ENCODE measurements around the gene TRIM17.

Gene TRIM17

DNA sequence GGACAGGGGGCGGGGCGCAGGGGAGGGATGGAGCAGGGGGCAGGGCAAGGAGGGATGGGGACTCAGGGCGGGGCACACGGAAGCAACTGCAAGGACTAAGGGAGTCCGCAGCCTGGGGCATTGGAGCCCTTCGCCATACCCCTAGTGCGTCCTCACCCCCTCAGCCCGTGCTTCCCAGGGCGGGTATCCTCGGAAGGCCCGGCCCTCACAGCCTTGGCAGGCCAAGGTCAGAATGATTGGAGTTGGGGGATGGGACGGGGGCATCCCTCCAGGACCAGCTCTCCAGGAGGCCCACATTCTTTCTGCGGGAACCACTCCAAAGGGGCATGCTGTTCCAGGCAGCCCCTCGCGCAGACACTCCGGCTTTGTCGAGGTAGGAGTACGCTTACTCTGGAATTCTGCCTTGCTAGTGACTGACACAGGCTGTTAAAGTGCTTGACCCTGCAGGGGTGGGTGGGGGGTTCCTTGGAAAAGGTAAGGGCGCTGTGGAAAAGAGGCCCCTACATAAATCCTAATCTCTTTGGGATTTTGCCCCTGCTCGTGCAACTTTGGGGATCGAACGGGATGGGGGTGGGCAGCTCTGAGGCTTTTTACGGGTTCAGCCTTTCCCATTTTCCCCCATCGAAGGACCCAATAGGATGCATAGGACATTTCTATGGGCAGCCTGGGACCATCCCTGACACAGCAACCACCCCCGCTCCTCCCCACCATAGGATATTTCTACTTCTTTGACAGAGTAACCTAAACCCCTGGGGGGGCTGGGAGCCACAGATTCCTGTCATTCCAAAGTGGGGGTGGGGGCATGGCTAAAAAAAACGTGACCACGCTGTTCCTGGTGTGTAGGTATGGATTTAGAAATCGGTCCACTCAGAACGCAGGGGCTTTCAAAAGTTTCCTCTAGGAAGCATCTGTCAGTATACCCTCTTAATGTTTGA is 9.3 kb downstream of the TRIM17 start:
- no peaks in the 10 kb centered on the region for H3K27me3 Mint-ChIP-seq
- peak overlapping the region; percentile 89 for H3K27ac Mint-ChIP-seq
- no peaks in the 10 kb centered on the region for H3K9me3 Mint-ChIP-seq
- H3K36me3 Mint-ChIP-seq: peaks cover 6% of the 10 kb centered on the region
- peaks cover 33% of the 10 kb centered on the region for H3K4me1 Mint-ChIP-seq
- peak overlapping the region; percentile 96 for H3K4me3 Mint-ChIP-seq
- DNase-seq (ENCODE audit: low spot score in 2 of 2) (peak in 1 of 2 donors; percentile 33), ATAC-seq (ENCODE audit: low read depth) (no peak)

DNA sequence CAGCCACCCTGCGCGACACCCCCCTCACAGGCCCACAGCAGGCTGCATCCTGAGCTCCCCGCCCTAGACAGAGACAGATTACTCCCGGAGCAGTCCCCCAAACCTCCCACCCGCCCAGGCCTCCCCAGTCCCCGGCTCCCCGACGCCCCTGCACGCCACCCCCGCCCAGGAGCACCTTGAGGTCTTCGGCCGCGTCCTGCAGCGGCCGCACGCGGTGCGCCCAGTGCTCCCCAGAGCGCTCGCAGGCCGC is 10.8 kb downstream of the TRIM17 start:
- Mint-ChIP-seq H3K4me3 (peak overlapping the region; percentile 96), H3K36me3 (peaks cover 11% of the 10 kb centered on the region), H3K27ac (peak overlapping the region; percentile 89), H3K9me3 (no peaks in the 10 kb centered on the region), H3K27me3 (no peaks in the 10 kb centered on the region), H3K4me1 (peaks cover 35% of the 10 kb centered on the region)
- ATAC-seq (ENCODE audit: low read depth) (no peak), DNase-seq (ENCODE audit: low spot score in 2 of 2) (no peak)

DNA sequence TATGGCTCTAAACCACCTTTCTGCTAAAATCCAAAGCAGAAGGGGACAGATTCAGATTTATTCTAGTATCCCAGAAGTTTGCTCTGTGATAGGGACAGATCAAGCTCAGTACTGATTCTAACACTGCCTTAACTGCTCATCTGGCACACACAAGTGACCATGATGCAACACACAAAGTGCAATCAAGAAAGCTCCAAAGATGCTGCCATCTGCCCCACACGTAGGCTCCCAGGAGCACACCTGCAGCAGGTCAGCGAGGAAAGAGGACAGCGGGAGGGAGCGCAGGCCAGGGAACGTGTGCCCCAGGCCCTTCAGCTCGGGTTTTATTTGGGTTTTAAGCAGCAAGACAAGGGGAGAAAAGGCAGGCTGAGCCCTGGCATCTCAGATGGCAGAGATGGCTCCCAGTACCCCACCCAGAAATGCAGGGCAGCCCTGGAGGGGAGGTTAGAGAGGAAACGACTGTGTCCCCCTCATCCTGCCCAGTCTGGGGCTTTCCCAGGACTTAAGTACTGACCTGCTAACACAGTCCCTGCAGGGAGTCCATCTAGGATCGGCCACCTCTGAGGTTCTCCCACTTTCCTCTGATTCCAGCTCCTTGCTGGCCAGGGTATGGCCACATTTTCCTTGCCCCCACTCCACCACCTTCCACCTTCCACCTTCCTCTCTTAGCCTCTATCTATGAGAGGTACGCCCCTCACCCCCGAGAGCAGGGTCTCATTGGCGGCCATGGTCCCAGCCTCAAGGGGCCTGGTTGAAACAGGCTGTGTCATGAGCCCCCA is 11.3 kb downstream of the TRIM17 start:
- Mint-ChIP-seq H3K27ac (no peak overlapping the region), H3K4me1 (peaks cover 34% of the 10 kb centered on the region), H3K4me3 (peak overlapping the region; percentile 96), H3K27me3 (no peaks in the 10 kb centered on the region), H3K36me3 (peaks cover 11% of the 10 kb centered on the region), H3K9me3 (no peaks in the 10 kb centered on the region)
- no peak for DNase-seq (ENCODE audit: low spot score in 2 of 2)
- no peak for ATAC-seq (ENCODE audit: low read depth)

DNA sequence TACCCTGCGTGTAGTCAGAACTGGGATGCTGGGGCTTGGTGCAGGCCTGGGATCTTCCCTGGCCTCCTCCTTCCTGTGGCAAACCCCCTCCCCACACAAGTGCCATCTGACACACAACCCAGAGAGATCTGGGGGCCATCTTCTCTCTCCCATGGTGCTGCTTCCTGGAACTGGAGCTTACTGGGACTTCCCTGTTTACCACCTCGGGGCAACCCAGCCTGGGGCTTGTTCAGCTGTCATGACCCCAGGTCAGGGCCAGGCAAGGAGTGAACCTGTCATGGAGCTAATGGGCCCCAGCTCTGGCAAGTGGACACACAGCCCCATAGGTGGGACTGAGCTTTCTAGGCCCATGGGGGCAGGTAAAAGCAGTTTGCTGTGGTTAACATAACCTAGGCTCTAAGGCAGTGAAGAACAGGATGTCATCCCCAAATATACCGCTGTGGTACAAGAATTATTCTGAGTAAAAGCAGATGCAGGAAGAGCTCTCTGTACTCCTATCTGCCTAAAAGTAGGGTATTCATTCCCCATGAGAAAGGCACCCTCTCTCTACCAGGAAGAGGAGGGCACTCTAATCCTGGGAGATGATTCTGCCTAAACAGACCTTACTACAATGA is 12.4 kb downstream of the TRIM17 start:
- ATAC-seq (ENCODE audit: low read depth): no peak
- Mint-ChIP-seq H3K4me1 (peaks cover 33% of the 10 kb centered on the region), H3K27me3 (no peaks in the 10 kb centered on the region), H3K27ac (no peak overlapping the region), H3K9me3 (no peaks in the 10 kb centered on the region), H3K4me3 (peak overlapping the region; percentile 9), H3K36me3 (peaks cover 14% of the 10 kb centered on the region)
- no peak for DNase-seq (ENCODE audit: low spot score in 2 of 2)

DNA sequence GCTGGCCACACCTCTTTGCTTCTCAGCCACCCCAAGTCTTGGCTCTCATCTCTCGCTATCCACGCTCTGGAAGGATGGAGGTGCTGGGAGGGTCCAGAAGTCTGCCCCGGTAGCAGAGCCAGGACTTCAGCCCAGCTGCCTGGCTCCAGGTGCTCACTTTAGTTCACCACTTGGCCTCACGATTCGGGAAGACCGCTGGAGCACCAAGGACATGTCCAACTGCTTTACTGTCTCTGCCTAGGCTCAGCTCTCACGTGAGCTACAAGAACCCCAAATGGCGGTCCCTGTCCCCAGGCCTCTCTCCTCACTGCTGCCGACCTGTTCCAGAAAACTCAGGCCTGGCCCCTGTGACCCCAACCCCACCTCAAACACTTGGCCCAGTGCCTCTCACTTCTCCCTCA is 13.4 kb downstream of the TRIM17 start:
- H3K36me3 Mint-ChIP-seq: peaks cover 14% of the 10 kb centered on the region
- no peak for ATAC-seq (ENCODE audit: low read depth)
- H3K27ac Mint-ChIP-seq: no peak overlapping the region
- no peak overlapping the region for H3K4me3 Mint-ChIP-seq
- H3K4me1 Mint-ChIP-seq: peaks cover 31% of the 10 kb centered on the region
- DNase-seq (ENCODE audit: low spot score in 2 of 2): no peak
- no peaks in the 10 kb centered on the region for H3K27me3 Mint-ChIP-seq
- H3K9me3 Mint-ChIP-seq: no peaks in the 10 kb centered on the region

DNA sequence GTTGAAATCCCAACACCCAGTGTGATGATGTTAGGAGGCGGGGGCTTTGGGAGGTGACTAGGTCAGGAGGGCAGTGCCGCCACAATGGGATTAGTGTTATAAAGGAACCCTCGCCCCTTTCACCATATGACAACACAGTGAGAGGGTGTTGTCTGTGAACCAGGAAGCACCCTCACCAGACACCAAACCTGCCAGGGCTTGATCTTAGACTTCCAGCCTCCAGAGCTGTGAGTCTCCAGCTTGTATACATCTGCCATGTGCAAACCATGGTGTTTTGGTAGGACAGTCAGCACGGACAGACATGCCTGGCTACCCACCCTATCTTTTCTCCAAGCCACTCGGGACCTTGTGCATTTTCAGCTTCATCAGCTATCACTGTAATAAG is 14.0 kb downstream of the TRIM17 start:
- Mint-ChIP-seq H3K27me3 (no peaks in the 10 kb centered on the region), H3K4me1 (peaks cover 28% of the 10 kb centered on the region), H3K9me3 (no peaks in the 10 kb centered on the region), H3K27ac (peak overlapping the region; percentile 45), H3K36me3 (peaks cover 17% of the 10 kb centered on the region), H3K4me3 (no peak overlapping the region)
- DNase-seq (ENCODE audit: low spot score in 2 of 2) (no peak), ATAC-seq (ENCODE audit: low read depth) (no peak)

DNA sequence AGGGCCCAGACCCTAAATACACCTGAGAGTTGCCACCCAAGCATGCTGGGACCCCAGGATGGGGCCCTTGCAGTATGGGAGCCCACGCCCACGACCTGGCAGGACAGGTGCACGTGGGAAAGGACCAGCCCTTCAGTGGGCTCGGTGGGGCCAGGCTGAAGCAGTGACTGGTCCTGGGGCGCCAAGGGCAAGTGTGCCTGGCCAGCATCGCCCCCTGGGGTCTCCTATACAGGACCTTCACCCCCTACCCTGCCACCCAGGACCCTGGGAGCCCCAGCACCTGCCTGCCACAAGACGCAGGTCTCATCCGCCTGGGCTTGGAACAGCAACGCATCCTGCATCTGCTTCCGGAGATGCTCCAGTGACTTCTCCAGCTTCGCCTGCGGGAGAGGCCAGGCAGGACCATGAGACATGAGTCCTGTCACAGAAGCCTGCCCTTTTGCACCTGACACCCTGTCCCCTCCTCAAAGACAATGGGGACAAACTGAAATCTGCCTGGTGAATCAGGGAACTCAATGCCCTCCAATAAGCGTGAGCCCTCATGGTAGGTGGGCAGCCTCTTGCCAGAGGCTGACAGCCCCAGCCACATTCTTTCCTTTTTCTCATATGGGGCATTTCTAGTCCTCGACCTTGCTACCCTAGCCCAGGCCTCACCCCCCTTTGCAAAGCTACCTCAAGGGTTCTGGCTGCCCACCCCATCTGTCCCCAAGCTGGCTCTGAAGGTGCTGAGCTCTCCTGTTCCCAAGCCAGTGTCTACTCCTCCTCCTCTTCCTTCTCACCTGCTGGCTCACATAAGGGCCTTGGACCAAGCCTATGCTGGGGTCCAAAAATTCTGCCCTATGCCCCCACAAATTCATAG is 14.7 kb downstream of the TRIM17 start:
- no peak for ATAC-seq (ENCODE audit: low read depth)

DNA sequence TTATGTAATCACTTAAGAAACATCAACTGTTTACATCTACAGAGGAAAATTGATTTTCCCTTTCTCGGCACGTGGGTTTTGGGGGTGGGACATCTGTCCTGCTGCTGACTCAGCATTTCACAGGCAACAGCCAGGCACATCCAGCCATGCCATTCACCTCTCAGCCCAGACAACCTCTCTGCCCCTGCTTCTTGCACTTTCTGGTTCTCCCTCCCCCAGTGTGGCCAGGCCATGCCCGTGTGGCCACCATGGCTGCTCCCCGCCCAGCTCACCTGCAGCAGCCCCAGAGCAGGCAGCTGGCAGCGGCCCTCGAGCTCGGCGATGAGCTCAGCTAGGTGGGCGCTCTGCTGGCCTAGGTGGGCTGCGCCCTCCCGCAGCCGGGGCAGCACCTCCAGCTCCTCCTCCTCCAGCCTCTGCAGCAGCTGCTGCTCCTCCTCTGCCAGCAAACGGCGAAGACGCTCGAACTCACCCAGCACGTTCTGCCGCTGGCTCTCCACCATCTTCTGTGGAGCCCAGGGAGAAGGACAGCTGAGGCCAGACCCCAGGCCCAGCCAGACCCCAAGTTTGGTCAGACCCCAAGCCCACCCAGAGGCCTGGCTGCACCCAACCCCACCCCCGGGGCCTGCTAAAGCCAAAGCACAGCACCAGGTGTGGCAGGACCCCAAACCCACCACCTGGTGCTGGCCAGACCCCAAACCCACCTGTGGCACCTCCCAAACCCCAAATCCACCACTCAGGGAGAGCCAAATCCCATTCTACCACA is 15.8 kb downstream of the TRIM17 start:
- peak overlapping the region; percentile 53 for H3K27ac Mint-ChIP-seq
- H3K4me1 Mint-ChIP-seq: peaks cover 28% of the 10 kb centered on the region
- H3K4me3 Mint-ChIP-seq: no peak overlapping the region
- DNase-seq (ENCODE audit: low spot score in 2 of 2) (no peak), ATAC-seq (ENCODE audit: low read depth) (no peak)
- H3K36me3 Mint-ChIP-seq: peaks cover 24% of the 10 kb centered on the region
- H3K9me3 Mint-ChIP-seq: no peaks in the 10 kb centered on the region
- H3K27me3 Mint-ChIP-seq: no peaks in the 10 kb centered on the region

More for the DNA sequence above, 14.7 kb downstream of the TRIM17 start:
- peaks cover 28% of the 10 kb centered on the region for H3K4me1 Mint-ChIP-seq
- no peaks in the 10 kb centered on the region for H3K9me3 Mint-ChIP-seq
- no peak for DNase-seq (ENCODE audit: low spot score in 2 of 2)
- H3K27ac Mint-ChIP-seq: peak overlapping the region; percentile 53
- H3K36me3 Mint-ChIP-seq: peaks cover 20% of the 10 kb centered on the region
- no peak overlapping the region for H3K4me3 Mint-ChIP-seq
- H3K27me3 Mint-ChIP-seq: no peaks in the 10 kb centered on the region

DNA sequence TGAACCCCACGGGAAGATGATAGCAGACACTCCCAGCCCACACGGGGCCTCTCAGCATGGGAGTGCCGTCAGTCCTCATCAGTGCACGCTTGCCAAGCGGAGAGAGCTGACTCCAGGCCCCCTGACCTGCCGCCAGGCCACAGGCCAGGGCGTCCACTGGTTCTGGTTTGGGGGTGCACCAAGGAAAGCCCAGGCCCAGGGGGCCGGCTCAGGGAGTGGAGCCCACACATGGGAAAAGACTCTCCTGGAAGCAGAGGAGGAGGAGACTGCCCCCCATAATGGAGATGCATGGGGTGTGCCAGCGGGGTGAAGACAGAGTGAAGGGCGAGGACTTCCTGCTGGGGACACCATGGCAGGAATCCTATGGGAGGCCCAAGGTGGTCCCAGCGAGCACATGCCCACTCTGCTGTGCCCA is 16.4 kb downstream of the TRIM17 start:
- DNase-seq (ENCODE audit: low spot score in 2 of 2) (no peak), ATAC-seq (ENCODE audit: low read depth) (no peak)
- H3K9me3 Mint-ChIP-seq: no peaks in the 10 kb centered on the region
- no peaks in the 10 kb centered on the region for H3K27me3 Mint-ChIP-seq
- no peak overlapping the region for H3K27ac Mint-ChIP-seq
- no peak overlapping the region for H3K4me3 Mint-ChIP-seq
- H3K36me3 Mint-ChIP-seq: peaks cover 24% of the 10 kb centered on the region
- peaks cover 22% of the 10 kb centered on the region for H3K4me1 Mint-ChIP-seq

DNA sequence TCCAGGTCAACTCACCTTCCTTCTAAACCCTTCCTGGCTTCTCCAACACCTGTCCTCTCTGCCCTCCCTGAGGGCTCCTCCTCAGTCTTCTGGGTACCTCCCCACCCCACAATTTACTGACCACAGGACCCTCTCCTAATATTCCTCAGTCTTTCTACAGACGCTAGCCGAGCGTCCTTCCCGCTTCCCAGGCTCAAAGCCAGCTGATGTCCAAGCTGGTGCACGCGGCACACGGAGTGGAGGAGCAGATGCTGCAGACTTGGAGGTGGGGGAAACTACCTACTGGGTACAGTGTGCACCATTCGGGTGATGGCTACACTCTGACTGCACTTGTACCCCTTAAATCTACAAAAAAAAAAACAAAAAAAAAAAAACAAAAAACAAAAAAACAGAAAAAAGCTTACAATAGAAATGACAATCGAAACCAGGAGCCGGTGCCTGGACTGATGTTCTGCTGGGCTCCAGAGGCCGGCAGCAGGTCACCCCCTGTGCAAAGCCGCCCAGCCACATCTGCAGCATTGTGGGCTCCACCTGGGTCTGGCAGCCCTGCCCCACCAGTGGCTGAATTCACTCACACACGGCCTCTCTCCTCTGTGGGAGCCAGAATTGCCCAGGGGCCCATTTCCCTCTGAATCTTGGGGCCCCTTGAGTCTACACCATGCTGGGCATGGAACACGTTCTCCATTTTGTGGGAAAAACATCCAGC is 17.0 kb downstream of the TRIM17 start:
- ATAC-seq (ENCODE audit: low read depth) (no peak), DNase-seq (ENCODE audit: low spot score in 2 of 2) (no peak)
- Mint-ChIP-seq H3K27ac (no peak overlapping the region), H3K4me3 (no peak overlapping the region), H3K36me3 (peaks cover 24% of the 10 kb centered on the region), H3K27me3 (no peaks in the 10 kb centered on the region), H3K9me3 (no peaks in the 10 kb centered on the region), H3K4me1 (peaks cover 20% of the 10 kb centered on the region)

DNA sequence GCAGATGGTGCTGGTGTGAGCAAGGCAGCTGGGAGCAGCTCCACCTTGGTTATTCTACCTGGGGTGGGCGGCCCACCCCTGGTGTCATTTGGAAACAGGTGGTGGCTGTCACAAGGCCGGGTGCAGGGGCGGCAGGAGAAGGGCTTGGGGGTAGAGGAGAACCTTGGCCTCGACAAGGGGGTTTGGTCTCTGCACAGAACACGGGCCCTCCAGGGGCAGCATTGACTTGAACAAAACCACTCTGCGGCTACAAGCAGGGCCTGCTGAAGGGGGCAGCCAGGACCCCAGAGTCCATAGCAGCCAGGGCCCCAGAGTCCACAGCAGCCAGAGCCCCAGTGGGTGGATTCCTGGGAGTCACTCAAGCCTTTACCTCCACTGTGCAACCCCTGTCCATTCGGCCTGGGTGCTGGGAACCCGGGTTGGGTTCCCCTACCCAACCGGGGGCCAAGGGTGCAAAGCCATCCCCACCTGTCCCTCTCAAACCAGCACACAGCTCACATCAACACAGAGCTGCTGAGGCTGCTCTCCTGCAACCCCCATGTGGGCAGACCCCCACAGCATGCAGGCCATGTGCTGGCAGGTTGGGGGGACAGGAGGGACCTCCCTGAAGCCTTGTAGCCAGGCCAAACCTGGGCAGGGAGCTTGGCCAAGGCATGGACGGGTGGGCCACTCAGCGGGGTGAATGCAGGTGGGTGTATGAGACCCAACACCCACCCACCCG is 17.8 kb downstream of the TRIM17 start:
- Mint-ChIP-seq H3K9me3 (no peaks in the 10 kb centered on the region), H3K4me3 (no peak overlapping the region), H3K4me1 (peaks cover 13% of the 10 kb centered on the region), H3K27ac (no peak overlapping the region), H3K27me3 (no peaks in the 10 kb centered on the region), H3K36me3 (peaks cover 23% of the 10 kb centered on the region)
- no peak for ATAC-seq (ENCODE audit: low read depth)
- DNase-seq (ENCODE audit: low spot score in 2 of 2): no peak

DNA sequence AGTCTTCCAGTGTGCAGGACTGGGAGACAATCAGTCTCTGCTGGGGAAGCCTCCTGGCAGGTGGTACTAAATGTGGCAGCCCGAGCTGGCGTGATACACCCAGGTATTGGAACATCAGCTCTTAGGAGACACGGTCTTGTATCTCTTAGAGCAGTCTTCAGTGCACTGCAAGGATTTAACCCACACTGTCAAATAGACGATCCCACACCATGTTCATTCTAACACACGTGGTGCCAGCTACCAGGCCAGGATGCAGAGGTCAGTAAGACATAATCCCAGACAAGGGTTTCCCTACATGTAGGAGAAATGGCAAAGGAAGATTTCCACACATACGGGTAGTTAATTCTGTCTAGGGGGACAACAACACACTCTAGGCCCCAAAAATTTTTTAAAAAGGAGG is 18.7 kb downstream of the TRIM17 start:
- Mint-ChIP-seq H3K4me1 (peaks cover 7% of the 10 kb centered on the region), H3K4me3 (no peak overlapping the region), H3K36me3 (peaks cover 20% of the 10 kb centered on the region), H3K27me3 (no peaks in the 10 kb centered on the region), H3K9me3 (no peaks in the 10 kb centered on the region), H3K27ac (no peak overlapping the region)
- no peak for DNase-seq (ENCODE audit: low spot score in 2 of 2)
- ATAC-seq (ENCODE audit: low read depth): no peak

All from memory B cell (primary cell).